Body of pancreas (tissue), 4 donors: ENCODE measurements around the gene RARB.

ENCODE experiments used
- POLR2A ChIP-seq, 3 donors: fragments of 450-650 bp; IDR thresholded peaks; one replicate each; pipeline ENCODE4 v1.6.1; 2016; ENCODE audit warnings: antibody characterized with exemption in 3 of 3, mild to moderate bottlenecking in 2 of 3
- TF ChIP-seq, protein P1 (sequence below), 7 experiments: fragments of 450-650 bp in 4 of 7; fragments of 200-600 bp in 3 of 7; sonication (generic) in 3 of 7; IDR thresholded peaks; one replicate each; pipeline ENCODE4 v1.5.1; 2016 to 2019; ENCODE audit warnings: antibody characterized with exemption in 7 of 7

DNA sequence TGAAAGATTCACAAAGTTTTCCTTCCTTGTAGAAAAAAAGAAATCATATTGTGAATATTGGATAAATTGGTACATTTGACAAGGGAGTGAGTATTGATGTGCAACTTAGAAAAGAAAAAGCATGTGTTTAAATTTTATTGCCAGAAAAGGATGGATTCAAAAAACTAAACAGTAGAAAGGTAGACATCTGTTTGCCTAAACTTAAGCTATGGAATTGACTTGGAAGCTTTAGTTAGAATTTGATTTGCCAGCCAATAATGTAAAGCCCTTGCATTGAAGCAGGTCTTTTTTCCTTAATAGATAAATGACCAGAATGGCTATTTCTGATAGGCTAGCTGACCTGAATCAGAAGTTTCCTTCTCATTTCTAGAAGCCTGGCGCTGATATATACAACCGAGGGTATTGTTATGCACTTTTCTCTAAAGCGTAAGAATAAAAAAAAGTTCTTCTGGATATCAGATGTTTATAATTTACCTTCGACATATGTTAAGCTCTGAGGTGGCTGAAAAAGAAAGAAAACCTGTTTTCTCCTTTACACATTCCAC is 4.2 kb downstream of the RARB start:
- TF ChIP-seq, protein P1, sequence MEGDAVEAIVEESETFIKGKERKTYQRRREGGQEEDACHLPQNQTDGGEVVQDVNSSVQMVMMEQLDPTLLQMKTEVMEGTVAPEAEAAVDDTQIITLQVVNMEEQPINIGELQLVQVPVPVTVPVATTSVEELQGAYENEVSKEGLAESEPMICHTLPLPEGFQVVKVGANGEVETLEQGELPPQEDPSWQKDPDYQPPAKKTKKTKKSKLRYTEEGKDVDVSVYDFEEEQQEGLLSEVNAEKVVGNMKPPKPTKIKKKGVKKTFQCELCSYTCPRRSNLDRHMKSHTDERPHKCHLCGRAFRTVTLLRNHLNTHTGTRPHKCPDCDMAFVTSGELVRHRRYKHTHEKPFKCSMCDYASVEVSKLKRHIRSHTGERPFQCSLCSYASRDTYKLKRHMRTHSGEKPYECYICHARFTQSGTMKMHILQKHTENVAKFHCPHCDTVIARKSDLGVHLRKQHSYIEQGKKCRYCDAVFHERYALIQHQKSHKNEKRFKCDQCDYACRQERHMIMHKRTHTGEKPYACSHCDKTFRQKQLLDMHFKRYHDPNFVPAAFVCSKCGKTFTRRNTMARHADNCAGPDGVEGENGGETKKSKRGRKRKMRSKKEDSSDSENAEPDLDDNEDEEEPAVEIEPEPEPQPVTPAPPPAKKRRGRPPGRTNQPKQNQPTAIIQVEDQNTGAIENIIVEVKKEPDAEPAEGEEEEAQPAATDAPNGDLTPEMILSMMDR (IDR thresholded peaks at IDR 0.05) = no peak
- TF ChIP-seq POLR2A (IDR thresholded peaks at IDR 0.05) = no peak
